Frontal cortex (tissue), 4 donors: Measurements from ENCODE around the gene NDUFAF8. TPM values are rescaled to one million over a fixed set of nuclear protein-coding genes. Genes with fewer than 3 reads are reported as not detected.

Source experiments
- DNase-seq, 2 donors: peaks; one replicate each; pipeline ENCODE4 v3.0.0; 2012; ENCODE audit warnings: low spot score in 2 of 2
- FAIRE-seq: peaks from 2 replicates; lab custom pipeline; 2012; peaks lifted over from hg19 to GRCh38; lab: Jason Lieb, UNC
- total RNA-seq: library from RNA; depleted of rRNA; stranded (reverse); fragments of >200 nt; gene quantifications from one replicate; pipeline ENCODE4 v1.2.3, GENCODE V29; 2014
- donor health status: control.
- donor health status: control.
- donor health status: control.

NDUFAF8 gene, protein sequence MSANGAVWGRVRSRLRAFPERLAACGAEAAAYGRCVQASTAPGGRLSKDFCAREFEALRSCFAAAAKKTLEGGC
- 5.7 TPM for total RNA-seq

DNA sequence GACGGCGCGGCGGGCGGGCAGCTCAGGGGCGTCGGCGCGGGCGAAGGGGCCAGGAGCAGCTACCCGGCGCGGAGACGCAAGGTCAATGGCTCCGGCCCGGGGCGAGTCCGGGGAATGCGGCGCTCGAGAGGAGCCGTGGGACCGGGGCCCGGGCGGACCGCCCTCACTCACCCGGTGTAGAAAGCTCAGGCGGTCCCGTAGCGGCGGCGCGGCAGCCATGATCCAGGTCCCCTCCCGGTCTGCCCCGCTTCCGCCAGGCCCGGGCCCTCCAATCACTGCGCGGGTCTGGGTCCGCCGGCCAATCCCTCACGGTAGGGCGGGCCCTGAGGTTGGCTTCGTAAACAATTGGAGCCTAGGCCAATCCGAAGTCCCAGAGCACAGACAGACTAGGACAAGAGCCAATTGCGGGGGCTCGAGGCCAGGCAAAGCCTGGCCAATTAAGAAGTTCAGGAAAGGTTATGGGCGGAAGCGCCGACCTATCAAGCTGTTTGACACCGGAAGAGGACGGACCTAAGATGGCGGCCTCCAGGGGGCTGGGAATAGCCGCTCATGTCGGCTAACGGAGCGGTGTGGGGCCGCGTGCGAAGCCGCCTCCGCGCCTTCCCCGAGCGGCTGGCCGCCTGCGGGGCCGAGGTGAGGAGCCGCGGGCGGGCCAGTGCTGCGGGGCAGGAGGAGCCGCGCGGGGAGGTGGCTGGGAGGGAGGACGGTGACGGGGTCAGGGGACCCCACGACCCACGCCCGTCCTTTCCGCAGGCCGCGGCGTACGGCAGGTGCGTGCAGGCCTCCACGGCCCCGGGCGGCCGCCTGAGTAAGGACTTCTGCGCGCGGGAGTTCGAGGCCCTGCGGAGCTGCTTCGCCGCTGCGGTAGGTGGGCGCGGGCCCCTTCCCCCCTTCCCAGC is at the start of gene NDUFAF8, which contains the start of gene TEPSIN:
TSS of gene NDUFAF8 (plus strand) at position 504 of the 899 bp plus-strand sequence. CDS start at position 550, 46 bp downstream.
TSS of gene TEPSIN (minus strand) at position 241 of the 899 bp plus-strand sequence. CDS start at position 219, 22 bp downstream.
- FAIRE-seq (peak; percentile 99), DNase-seq (peak; percentile 100)

DNA sequence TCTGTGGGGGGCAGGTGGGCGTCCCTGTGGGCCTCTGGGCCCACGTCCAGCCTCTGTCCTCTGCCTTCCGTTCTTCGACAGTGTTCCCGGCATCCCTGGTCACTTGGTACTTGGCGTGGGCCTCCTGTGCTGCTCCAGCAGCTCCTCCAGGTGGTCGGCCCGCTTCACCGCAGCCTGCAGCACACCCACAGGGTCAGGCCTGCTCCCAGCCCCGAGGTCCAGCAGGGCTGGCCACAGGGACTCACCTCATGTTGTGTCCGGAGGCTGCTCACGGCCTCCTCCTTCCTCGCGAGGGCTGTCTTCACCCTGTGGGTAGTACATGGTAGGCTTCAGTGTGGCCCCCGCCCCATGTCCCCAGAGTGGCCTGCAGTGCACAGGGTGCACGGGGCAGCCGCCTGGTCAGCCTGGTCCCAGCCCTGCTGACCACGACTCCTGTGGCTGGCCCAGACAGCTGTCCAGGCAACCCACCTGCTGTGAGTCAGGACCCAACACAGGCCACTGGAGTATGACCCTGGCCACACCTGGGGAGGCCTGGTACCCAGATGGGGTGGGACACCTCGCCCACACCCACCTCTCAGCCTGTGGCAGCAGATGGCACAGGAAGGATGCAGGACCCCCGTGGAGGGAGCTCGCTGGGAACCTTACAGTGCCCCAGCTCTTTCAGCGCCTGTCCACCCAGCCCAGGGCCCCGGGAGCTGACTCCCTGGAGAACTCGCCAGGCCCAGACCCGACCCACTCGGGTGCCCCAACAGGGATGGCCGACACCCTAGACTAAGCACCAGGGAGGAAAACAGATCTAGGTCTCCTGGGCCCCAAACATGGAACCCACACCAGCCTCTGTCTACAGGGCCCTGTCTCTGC is 49.2 kb upstream of the NDUFAF8 start:
- peak; percentile 77 to 79 for DNase-seq
- no peak for FAIRE-seq

- no peak for FAIRE-seq
Observed at GRCh38 chr17:81190591-81190990, 48.5 kb upstream of the NDUFAF8 start.

GRCh38 chr17:81191116-81191515 is 48.0 kb upstream of the NDUFAF8 start:
- no peak for FAIRE-seq
- DNase-seq = no peak

More at GRCh38 chr17:81190591-81190990, 48.5 kb upstream of the NDUFAF8 start:
- DNase-seq = no peak

DNA sequence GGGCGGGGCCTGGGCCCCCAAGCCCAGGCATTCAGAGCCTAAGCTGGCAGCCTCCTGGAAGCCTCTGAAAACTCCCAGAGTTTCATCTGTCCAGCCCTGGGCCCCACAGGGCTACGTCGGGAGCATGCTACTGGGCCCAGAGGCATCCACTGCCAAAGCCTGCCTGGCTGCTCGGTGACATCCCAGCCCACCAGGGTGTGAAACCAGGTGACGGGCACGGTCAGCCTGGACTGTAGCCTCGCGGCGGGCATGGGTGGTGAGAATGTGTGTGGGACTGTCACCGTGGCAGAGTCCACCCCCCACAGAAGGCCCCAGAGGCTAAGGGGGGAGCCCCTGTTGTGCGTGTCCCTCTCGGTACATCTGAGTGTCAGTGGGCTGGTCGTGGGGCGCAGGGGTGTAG is 47.5 kb upstream of the NDUFAF8 start:
- no peak for FAIRE-seq
- DNase-seq = no peak

- FAIRE-seq (no peak), DNase-seq (no peak)
Observed at GRCh38 chr17:81192386-81193050, 46.6 kb upstream of the NDUFAF8 start.

DNA sequence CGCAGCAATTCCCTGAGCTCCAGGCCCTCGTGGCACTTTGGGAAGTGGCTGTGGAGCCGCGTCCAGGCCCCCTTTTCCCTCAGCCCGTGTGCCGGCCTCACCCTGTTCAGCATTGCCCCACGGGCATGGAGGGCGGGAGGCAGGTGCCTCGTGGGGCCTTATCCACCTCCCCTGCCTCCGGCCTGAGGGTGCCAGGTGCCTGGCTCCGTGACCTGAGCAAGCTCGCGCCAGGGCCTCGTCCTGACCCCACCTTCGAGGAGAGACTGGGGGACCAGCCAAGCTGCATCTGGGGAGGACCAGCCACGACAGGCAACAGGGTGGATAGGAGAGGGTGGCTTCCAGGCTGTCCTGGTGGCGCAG is 46.1 kb upstream of the NDUFAF8 start:
- DNase-seq = no peak
- FAIRE-seq = no peak

DNA sequence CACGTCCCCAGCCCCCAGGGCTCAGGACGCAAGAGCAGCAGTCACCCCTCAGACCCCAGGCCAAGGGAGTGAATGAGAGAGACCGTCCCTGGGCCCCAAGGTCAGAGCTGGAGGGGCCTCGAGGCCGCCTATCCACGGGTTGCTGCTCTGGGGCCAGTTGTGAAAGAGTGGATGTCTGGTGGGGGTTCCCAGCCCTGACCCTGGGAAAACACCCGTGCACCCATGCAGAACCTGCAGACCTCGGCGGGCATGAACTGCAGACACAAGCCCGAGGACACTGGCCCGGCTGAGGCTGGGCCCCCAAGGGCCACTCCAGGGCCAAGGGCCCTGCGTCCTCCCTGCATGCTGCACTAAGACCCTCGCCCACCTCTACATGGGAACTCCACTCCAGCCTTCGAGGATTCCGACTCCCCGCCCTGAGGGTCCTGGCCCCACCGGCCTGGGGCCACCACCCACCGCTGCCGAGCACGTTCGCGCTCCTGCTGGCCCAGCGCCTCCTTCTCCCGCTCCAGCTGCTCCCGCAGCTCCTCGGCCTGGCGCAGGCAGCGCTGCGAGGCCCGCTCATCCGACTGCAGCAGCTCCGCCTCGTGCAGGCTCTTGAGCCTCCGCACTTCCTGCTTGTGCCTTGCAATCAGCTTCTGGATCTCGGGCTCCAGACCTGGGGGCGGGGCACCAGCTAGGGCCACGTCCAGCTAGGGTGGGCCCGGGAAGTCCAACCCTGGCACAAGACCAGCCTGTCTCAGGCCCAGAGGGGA is 45.5 kb upstream of the NDUFAF8 start:
- FAIRE-seq (no peak), DNase-seq (no peak)

- FAIRE-seq (no peak), DNase-seq (no peak)
Observed at GRCh38 chr17:81194225-81194760, 44.8 kb upstream of the NDUFAF8 start.

DNA sequence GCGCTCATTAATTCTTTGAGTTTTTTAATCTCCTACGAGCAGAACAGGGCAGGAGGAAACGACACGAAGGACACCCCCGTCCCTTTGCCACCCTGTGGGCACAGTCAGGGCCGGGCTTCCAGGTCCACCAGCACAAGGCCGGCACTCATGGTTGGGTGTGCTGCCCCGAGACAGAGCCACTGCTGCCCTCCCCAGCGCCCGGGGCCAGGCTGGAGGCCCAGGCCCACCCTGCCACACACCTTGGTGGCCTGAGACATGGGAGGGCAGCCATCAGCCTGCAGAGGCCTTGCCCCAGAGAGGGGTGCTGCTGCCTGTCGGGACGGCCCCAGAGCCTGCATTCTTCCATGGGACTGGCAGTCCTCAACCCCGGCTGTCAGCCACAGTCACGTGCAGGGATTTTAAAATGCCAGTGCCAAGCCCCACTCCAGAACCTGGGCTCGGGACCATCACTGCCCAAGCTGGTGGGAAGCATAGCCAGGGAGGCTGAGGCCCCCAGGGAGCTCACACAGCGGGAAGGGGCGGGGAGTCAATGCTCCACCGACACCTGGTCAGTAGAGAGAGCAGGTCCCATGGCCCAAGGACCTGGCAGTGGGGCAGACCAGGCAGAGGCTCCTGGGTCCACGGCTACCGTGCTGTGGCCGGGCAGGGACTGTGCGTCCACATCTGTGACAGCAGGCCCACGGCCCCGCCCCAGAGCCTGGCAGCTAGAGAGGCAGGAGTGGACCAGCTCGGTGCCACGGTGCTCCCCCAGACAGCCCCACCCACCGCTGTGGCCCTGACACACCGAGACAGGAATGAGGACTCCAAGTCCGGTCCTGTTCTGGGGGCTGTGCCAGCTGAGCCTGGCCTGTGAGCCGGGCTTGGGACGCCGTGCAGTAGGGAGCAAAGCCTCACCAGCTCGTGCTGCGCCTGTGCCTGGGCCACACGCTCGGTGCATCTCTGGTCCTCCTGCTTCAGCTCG is 43.9 kb upstream of the NDUFAF8 start:
- no peak for FAIRE-seq

DNA sequence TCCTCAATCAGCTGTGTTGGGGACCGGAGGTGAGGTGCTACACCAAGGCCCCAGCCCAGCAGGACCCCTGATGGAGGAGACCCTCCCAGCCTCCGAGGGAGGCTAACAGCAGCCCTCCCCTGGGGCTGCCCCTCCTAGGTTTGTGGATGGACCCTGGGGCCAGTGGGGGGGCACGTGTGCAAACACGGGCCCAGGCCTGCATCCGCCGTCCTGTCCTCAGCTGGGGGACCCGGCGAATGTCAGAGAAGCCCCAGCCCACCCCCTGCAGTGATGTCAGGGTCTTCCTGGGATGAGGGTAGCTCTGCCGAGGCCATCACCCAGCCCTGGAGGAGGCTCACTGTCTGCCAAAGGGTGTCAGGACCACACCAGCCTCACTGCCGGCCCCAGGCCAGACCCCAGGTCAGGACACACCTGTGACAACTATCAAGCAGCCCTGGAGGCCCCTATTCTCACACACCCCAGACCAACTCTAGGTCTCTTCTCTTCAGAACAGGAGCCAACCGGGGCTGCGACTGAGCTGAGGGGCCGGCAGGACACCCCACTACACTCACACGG is 43.1 kb upstream of the NDUFAF8 start:
- no peak for FAIRE-seq
- no peak for DNase-seq

More for the DNA sequence above, 43.9 kb upstream of the NDUFAF8 start:
- DNase-seq = no peak

DNA sequence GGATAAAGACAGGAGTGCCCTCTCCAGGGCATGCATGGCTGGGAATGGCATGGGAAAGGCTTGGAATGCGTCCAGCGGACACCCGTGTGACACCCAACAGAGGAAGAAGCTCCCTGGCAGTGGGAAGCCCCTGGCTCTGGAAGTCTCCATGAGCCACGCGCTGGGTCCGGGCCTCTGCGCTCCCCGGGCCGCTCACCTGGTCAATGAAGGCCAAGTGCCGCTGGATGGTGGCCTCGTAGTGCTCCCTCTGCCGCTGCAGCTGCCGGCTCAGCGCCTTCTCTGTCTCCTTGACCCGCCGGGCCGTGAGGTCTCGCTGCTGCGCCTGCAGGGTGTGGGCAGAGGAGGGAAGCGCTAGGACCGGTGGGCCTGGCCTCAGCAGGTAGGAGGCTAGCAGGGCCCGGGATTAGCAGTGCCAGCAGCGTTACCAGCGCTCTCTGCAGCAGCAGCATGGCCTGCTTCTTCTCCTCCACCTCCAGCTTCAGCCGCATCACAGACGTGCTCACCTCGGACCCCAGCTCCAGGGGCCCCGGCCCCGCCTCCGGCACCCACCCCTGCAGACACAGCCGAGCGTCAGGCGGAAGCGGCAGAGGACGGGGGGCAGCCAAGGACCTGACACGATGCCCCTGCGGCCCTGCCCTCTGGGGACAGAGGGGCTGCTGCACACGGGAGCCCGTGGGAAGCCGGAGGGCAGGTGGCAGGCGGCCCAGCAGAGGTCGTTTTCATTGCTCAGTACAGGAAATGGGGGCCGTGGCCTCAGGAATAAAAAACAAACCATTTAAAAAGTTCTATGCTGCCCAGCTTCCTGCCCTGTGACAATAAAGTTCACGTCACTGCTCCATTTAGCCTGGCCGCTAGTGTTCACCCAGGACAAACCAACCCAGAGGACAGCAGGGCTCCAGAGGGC is 42.4 kb upstream of the NDUFAF8 start:
- FAIRE-seq (no peak), DNase-seq (no peak)

DNA sequence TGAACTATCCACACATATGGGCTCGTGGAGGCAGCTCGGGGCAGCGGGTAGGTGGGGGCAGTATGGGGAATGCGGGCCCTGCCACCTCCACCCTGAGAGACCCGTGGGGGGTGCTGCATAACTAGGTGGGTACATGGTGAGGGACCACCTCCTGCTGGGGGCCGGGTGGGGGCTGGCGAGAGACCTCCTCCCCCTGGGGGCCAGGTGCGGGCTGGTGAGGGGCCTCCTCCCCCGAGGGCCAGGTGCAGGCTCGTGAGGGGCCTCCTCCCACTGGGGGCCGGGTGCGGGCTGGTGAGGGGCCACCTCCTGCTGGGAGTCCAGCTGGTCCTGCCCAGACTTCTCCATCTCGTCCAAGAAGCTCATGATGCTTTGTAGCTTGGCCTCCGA is 41.7 kb upstream of the NDUFAF8 start:
- DNase-seq (no peak), FAIRE-seq (no peak)

GRCh38 chr17:81197831-81198490 is 41.2 kb upstream of the NDUFAF8 start:
- FAIRE-seq (no peak), DNase-seq (no peak)

- FAIRE-seq (no peak), DNase-seq (no peak)
Observed at GRCh38 chr17:81198826-81199481, 40.2 kb upstream of the NDUFAF8 start.

- no peak for FAIRE-seq
Observed at GRCh38 chr17:81199482-81199830, 39.7 kb upstream of the NDUFAF8 start.

More at GRCh38 chr17:81199482-81199830, 39.7 kb upstream of the NDUFAF8 start:
- no peak for DNase-seq
